ENCODE measurements around the gene CCKAR. TPM values are rescaled to one million over a fixed set of nuclear protein-coding genes. Genes with fewer than 3 reads are reported as not detected.
A peak's percentile ranks its signal among the peaks of the same experiment; 100 is the strongest.

The CCKAR gene
- polyA plus RNA-seq, 3 donors, result not detected

- no peak for DNase-seq
- H3K4me3 Mint-ChIP-seq, result no peak overlapping the region
- no peak for TF ChIP-seq CTCF (IDR thresholded peaks at IDR 0.05)
- Histone ChIP-seq H2AFZ (ENCODE audit: insufficient read depth, low read depth, low read length, poor library complexity, severe bottlenecking) (no peak overlapping the region), H3K4me1 (ENCODE audit: control insufficient read depth in 1 of 2, insufficient read depth in 2 of 2, low read length in 2 of 2) (no peaks in the 10 kb centered on the region), H3K79me2 (ENCODE audit: insufficient read depth, low read length) (no peaks in the 10 kb centered on the region), H4K20me1 (ENCODE audit: insufficient read depth, low read length) (no peaks in the 10 kb centered on the region), H3K4me3 (replicated peaks in 1 of 3; ENCODE audit: low read depth in 2 of 3, low read length in 3 of 3) (no peak overlapping the region), H3K36me3 (replicated peaks in 1 of 2; ENCODE audit: control insufficient read depth in 1 of 2, insufficient read depth in 2 of 2, low read length in 2 of 2) (no peaks in the 10 kb centered on the region), H3K9me3 (replicated peaks in 1 of 2; ENCODE audit: control insufficient read depth in 1 of 2, insufficient read depth in 1 of 2, low read length in 2 of 2) (no peaks in the 10 kb centered on the region), H3K9ac (ENCODE audit: insufficient read depth, low read length, poor library complexity, severe bottlenecking) (no peak overlapping the region), H3K4me2 (replicated peaks; ENCODE audit: extremely low read depth, low read length, poor library complexity, severe bottlenecking) (no peak overlapping the region), H3K27me3 (ENCODE audit: control insufficient read depth in 2 of 2, insufficient read depth in 2 of 2, low read length in 2 of 2) (no peaks in the 10 kb centered on the region), H3K27ac (ENCODE audit: low read depth in 1 of 2, low read length in 2 of 2) (no peak overlapping the region)
- intact Hi-C loops (cut with micrococcal nuclease), result loop anchor here (10.0 kb wide), 1 partner anchor 564 kb away; no protein-coding TSS in a partner anchor
- 100% methylated on average over 3 of the region's 5 CpGs for WGBS (ENCODE audit: insufficient coverage)
- H3K4me1 Mint-ChIP-seq, result no peaks in the 10 kb centered on the region
- H3K27me3 Mint-ChIP-seq (ENCODE audit: low read depth in 3 of 3), result peaks cover 4 to 8% (median 6%) of the 10 kb centered on the region in 3 donors
- H3K36me3 Mint-ChIP-seq, result no peaks in the 10 kb centered on the region
- peaks cover 0 to 7% (median 3%) of the 10 kb centered on the region in 7 donors for H3K9me3 Mint-ChIP-seq
- no peak overlapping the region for H3K27ac Mint-ChIP-seq
Measured at GRCh38 chr4:26450418-26450817, 39.9 kb downstream of the CCKAR start.

DNA sequence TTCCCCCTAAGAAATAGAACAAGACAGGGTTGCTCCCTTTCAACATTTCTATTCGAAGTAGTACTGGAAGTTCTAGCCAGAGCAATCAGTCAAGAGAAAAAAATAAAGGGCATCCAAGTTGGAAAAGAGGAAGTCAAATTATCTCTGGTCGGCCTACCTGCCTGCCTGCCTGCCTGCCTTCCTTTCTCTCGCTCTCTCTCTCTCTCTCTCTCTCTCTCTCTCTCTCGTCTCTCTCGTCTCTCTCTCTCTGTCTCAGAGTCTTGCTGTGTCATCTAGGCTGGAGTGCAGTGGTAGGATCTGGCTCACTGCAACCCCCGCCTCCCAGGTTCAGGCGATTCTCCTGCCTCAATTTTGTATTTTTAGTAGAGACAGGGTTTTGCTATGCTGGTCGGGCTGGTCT, 42.9 kb downstream of the CCKAR start:
- H3K4me3 ChIP-seq (replicated peaks in 1 of 3; ENCODE audit: low read depth in 2 of 3, low read length in 3 of 3), result no peak overlapping the region
- intact Hi-C loops (cut with micrococcal nuclease), result no loop called here
- no peaks in the 10 kb centered on the region for H3K36me3 Mint-ChIP-seq
- no peak overlapping the region for H3K4me2 ChIP-seq (replicated peaks; ENCODE audit: extremely low read depth, low read length, poor library complexity, severe bottlenecking)
- no peaks in the 10 kb centered on the region for H3K9me3 ChIP-seq (replicated peaks in 1 of 2; ENCODE audit: control insufficient read depth in 1 of 2, insufficient read depth in 1 of 2, low read length in 2 of 2)
- no peak overlapping the region for H3K27ac ChIP-seq (ENCODE audit: low read depth in 1 of 2, low read length in 2 of 2)
- H3K4me1 Mint-ChIP-seq, result no peaks in the 10 kb centered on the region
- WGBS (ENCODE audit: insufficient coverage), result 57% methylated on average over 3 of the region's 8 CpGs
- DNase-seq, result no peak
- no peak overlapping the region for H3K4me3 Mint-ChIP-seq
- no peaks in the 10 kb centered on the region for H4K20me1 ChIP-seq (ENCODE audit: insufficient read depth, low read length)
- H3K9ac ChIP-seq (ENCODE audit: insufficient read depth, low read length, poor library complexity, severe bottlenecking), result no peak overlapping the region
- TF ChIP-seq CTCF (IDR thresholded peaks at IDR 0.05), result no peak
- H3K27me3 ChIP-seq (ENCODE audit: control insufficient read depth in 2 of 2, insufficient read depth in 2 of 2, low read length in 2 of 2), result no peaks in the 10 kb centered on the region
- no peak overlapping the region for H2AFZ ChIP-seq (ENCODE audit: insufficient read depth, low read depth, low read length, poor library complexity, severe bottlenecking)
- peak overlapping the region in 1 of 7 donors; percentile 34 for H3K27ac Mint-ChIP-seq
- H3K79me2 ChIP-seq (ENCODE audit: insufficient read depth, low read length), result no peaks in the 10 kb centered on the region
- peaks cover 2 to 9% (median 8%) of the 10 kb centered on the region in 3 donors for H3K27me3 Mint-ChIP-seq (ENCODE audit: low read depth in 3 of 3)
- no peaks in the 10 kb centered on the region for H3K36me3 ChIP-seq (replicated peaks in 1 of 2; ENCODE audit: control insufficient read depth in 1 of 2, insufficient read depth in 2 of 2, low read length in 2 of 2)
- no peaks in the 10 kb centered on the region for H3K4me1 ChIP-seq (ENCODE audit: control insufficient read depth in 1 of 2, insufficient read depth in 2 of 2, low read length in 2 of 2)
- peaks cover 0 to 7% (median 3%) of the 10 kb centered on the region in 7 donors for H3K9me3 Mint-ChIP-seq

Data from CD14-positive monocyte (primary cell).